Mucosa of descending colon (tissue), 3 donors: ENCODE data around the gene FBXL17. TPM values are rescaled to one million over a fixed set of nuclear protein-coding genes. Genes with fewer than 3 reads are reported as not detected.

ENCODE experiments used
- ATAC-seq: fragments of 200-7000 bp; cut with Tn5 transposase; one replicate; pipeline ENCODE4 v1.9.1; 2020; ENCODE audit warnings: mild to moderate bottlenecking, moderate library complexity
- DNase-seq, 3 donors: peaks; one replicate each; pipeline ENCODE4 v3.0.0-alpha.2; 2020
- H3K36me3 ChIP-seq: fragments of 200-600 bp; one replicate; pipeline ENCODE4 v1.8.0; 2021; ENCODE audit warnings: low read depth, mild to moderate bottlenecking
- H3K4me1 ChIP-seq: fragments of 200-600 bp; one replicate; pipeline ENCODE4 v1.8.0; 2021; ENCODE audit warnings: low read depth, mild to moderate bottlenecking
- H3K4me3 ChIP-seq: fragments of 200-600 bp; one replicate; pipeline ENCODE4 v1.8.0; 2021; ENCODE audit warnings: mild to moderate bottlenecking
- H3K9me3 ChIP-seq: fragments of 200-600 bp; one replicate; pipeline ENCODE4 v1.8.0; 2021; ENCODE audit warnings: mild to moderate bottlenecking
- CTCF ChIP-seq: fragments of 200-600 bp; IDR thresholded peaks from one replicate; pipeline ENCODE4 v1.8.0; 2022; ENCODE audit warnings: antibody characterized with exemption, mild to moderate bottlenecking
- intact Hi-C, 2 donors: fragments of 100-400 bp; cut with DNase I in 1 of 2; cut with micrococcal nuclease in 1 of 2; formaldehyde crosslinking; loops; one replicate each; pipeline versions ENCODE4 v1.11.0 to v1.11.1; 2022; cut with DNase I, micrococcal nuclease
- total RNA-seq, 3 donors: library from RNA; stranded (reverse); fragmentation: NEBNext Ultra II Directional in 2 of 3; extraction: Animal tissue kit (Norgen Biotek cat#: 25700) in 2 of 3; gene quantifications; one replicate each; pipeline versions ENCODE4 v1.2.1 to v1.2.4, GENCODE V29; 2021 to 2023
- donor health status: DM: no; HTN: no; CAD: no; lungs with moderate emphysema.
- donor health status: DM: no; HTN: no; CAD: no.
- donor health status: DM: no; HTN: yes; CAD: no.

Gene FBXL17
- total RNA-seq, 3 donors from 2014 or later: 22.8 to 25.6 (median 23.8) TPM

DNA sequence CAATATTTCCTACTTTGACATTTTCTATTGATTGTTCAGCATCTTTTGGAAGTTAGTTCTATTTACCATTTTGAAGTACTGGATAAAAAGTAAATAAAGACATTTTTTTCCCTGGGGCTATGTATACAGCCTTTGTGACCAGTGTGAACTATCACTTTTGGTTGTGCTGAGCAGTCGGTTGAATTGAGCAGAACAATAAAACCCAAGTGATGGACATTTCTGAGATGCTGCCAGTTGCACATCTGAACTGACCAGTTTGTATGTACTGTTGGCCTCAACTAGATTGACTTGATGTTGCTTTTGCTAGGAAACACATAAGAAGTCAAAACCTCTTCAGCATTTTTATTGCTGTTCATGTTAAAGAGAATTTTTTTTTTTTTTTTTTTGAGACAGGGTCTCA lies 451.0 kb downstream of the FBXL17 start:
- intact Hi-C loops: no loop called here
- no peak for TF ChIP-seq CTCF
- DNase-seq (no peak), ATAC-seq (no peak)
- Histone ChIP-seq H3K4me1 (no peaks in the 10 kb centered on the region), H3K36me3 (no peaks in the 10 kb centered on the region), H3K9me3 (no peaks in the 10 kb centered on the region), H3K4me3 (no peak overlapping the region)

DNA sequence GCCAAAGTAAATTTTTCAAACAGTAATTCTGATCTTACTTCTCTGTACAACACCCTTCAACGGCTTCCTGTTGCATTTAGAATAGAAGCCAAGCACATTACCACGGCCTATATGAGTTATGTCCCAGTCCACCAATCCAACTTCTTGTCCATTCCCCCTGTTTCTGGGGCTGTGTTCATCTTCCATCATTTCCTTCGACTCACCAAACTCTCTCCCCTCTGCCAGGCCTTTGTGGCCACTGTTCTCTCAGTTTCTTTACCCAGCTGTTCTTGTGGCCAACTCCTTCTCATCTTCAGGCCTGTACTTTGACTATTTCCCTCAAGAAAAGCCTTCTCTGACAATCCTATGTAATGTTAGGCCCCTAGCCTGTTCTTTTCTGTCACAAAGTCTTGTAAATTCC lies 451.8 kb downstream of the FBXL17 start:
- Histone ChIP-seq H3K4me3 (no peak overlapping the region), H3K9me3 (no peaks in the 10 kb centered on the region), H3K36me3 (no peaks in the 10 kb centered on the region), H3K4me1 (no peaks in the 10 kb centered on the region)
- no peak for DNase-seq
- TF ChIP-seq CTCF: no peak
- no peak for ATAC-seq
- intact Hi-C loops: no loop called here

GRCh38 chr5:107929080-107929479 lies 452.8 kb downstream of the FBXL17 start:
- intact Hi-C loops: no loop called here
- no peak for ATAC-seq
- Histone ChIP-seq H3K4me3 (no peak overlapping the region), H3K36me3 (no peaks in the 10 kb centered on the region), H3K4me1 (no peaks in the 10 kb centered on the region), H3K9me3 (no peaks in the 10 kb centered on the region)
- TF ChIP-seq CTCF: no peak
- no peak for DNase-seq

GRCh38 chr5:107926121-107926520 lies 455.8 kb downstream of the FBXL17 start:
- Histone ChIP-seq H3K4me1 (no peaks in the 10 kb centered on the region), H3K4me3 (no peak overlapping the region), H3K36me3 (no peaks in the 10 kb centered on the region), H3K9me3 (no peaks in the 10 kb centered on the region)
- DNase-seq (no peak), ATAC-seq (no peak)
- TF ChIP-seq CTCF: no peak
- intact Hi-C loops: no loop called here

DNA sequence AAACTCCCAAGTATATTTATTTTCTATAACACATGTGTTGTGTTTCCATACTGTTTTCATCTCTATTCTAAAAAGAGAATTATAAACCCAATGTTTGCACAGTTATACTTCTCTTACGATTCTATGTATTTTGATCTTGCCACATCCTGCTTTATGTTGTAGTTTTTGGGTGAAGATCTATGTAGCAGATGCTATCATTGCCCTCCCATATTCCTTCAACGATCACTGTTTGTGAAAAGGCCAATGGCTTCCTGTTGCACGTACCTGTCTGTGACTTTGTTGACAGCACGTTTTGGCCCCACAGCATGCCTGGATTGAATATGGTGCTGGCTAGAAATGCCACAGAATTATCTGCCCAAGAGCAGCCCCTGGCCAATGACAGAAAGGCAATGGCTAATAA lies 456.7 kb downstream of the FBXL17 start:
- intact Hi-C loops: no loop called here
- ATAC-seq (no peak), DNase-seq (no peak)
- no peak for TF ChIP-seq CTCF
- Histone ChIP-seq H3K36me3 (no peaks in the 10 kb centered on the region), H3K4me1 (no peaks in the 10 kb centered on the region), H3K4me3 (no peak overlapping the region), H3K9me3 (no peaks in the 10 kb centered on the region)

- no peak for TF ChIP-seq CTCF
- intact Hi-C loops: no loop called here
These were observed 461.9 kb downstream of the FBXL17 start for GRCh38 chr5:107919969-107920368.

More at GRCh38 chr5:107919969-107920368, 461.9 kb downstream of the FBXL17 start:
- ATAC-seq (no peak), DNase-seq (no peak)
- Histone ChIP-seq H3K9me3 (no peaks in the 10 kb centered on the region), H3K4me3 (no peak overlapping the region), H3K36me3 (no peaks in the 10 kb centered on the region), H3K4me1 (peaks cover 3% of the 10 kb centered on the region)
